OCI-LY7 (cell line): ENCODE results near the gene GMDS. TPM values are rescaled to one million over a fixed set of nuclear protein-coding genes. Genes with fewer than 3 reads are reported as not detected.
A peak's percentile ranks its signal among the peaks of the same experiment; 100 is the strongest.

ENCODE experiments used
- BruUV-seq: library from RNA; stranded (reverse); fragments of 400-500 nt; replicated peaks from 2 replicates; lab custom pipeline; 2021; lab: Mats Ljungman, UMichigan
- CTCF ChIA-PET: fragments of 300-600 bp; sonication (Branson Sonifier 250); formaldehyde crosslinking; loops from one replicate; lab custom pipeline; 2022; ENCODE audit warnings: antibody characterized with exemption; ENCODE audit not compliant: unreplicated experiment; lab: Charles Lee
- POLR2A ChIA-PET: fragments of 300-600 bp; sonication (Branson Sonifier 250); formaldehyde crosslinking; loops from one replicate; lab custom pipeline; 2022; ENCODE audit warnings: antibody characterized with exemption; lab: Charles Lee
- DNase-seq: peaks from one replicate; pipeline ENCODE4 v3.0.0-alpha.2; 2015; ENCODE audit warnings: low spot score
- H2AFZ ChIP-seq: fragments of 200-600 bp; sonication (generic), shearing (Covaris generic); 2 replicates; pipeline ENCODE4 v1.6.1; 2014; ENCODE audit warnings: mild to moderate bottlenecking, antibody characterized with exemption, low read length, moderate library complexity
- H3K27ac ChIP-seq: fragments of 200-600 bp; sonication (generic); 2 replicates; pipeline ENCODE4 v1.5.1; 2014; ENCODE audit warnings: mixed run types, low read depth, mild to moderate bottlenecking, moderate library complexity, low read length, inconsistent platforms; ENCODE audit not compliant: poor library complexity, severe bottlenecking
- H3K36me3 ChIP-seq: fragments of 200-600 bp; sonication (generic); 2 replicates; pipeline ENCODE4 v1.6.1; 2014; ENCODE audit warnings: mild to moderate bottlenecking, antibody characterized with exemption, low read length, moderate library complexity, mixed read lengths; ENCODE audit not compliant: insufficient read depth
- H3K4me1 ChIP-seq: fragments of 200-600 bp; sonication (generic); 2 replicates; pipeline ENCODE4 v1.5.1; 2014; ENCODE audit warnings: mild to moderate bottlenecking, low read length; ENCODE audit not compliant: insufficient read depth, poor library complexity, severe bottlenecking
- H3K4me2 ChIP-seq: fragments of 200-600 bp; sonication (generic); 2 replicates; pipeline ENCODE4 v1.6.1; 2014; ENCODE audit warnings: mild to moderate bottlenecking, low read length
- H3K4me3 ChIP-seq: fragments of 200-600 bp; sonication (generic); 2 replicates; pipeline ENCODE4 v1.5.1; 2014; ENCODE audit warnings: mild to moderate bottlenecking, low read depth, low read length; ENCODE audit not compliant: poor library complexity, severe bottlenecking
- H3K79me2 ChIP-seq: fragments of 200-600 bp; sonication (generic); 2 replicates; pipeline ENCODE4 v1.6.1; 2016; ENCODE audit warnings: low read depth, mild to moderate bottlenecking, low read length, moderate library complexity, mixed read lengths; ENCODE audit not compliant: insufficient read depth
- H3K9me2 ChIP-seq: fragments of 200-600 bp; sonication (generic); 2 replicates; pipeline ENCODE4 v1.6.1; 2016; ENCODE audit warnings: mild to moderate bottlenecking, low read length, mixed read lengths; ENCODE audit not compliant: insufficient read depth
- H3K9me3 ChIP-seq: fragments of 200-600 bp; sonication (generic); 2 replicates; pipeline ENCODE4 v1.6.1; 2014; ENCODE audit warnings: mild to moderate bottlenecking, mixed run types, low read length, mixed read lengths
- H4K20me1 ChIP-seq: fragments of 200-600 bp; sonication (generic); 2 replicates; pipeline ENCODE4 v1.6.1; 2014; ENCODE audit warnings: mild to moderate bottlenecking, antibody characterized with exemption, low read length, moderate library complexity, mixed read lengths; ENCODE audit not compliant: insufficient read depth
- CTCF ChIP-seq: fragments of 200-600 bp; sonication (generic); conservative IDR thresholded peaks from 2 replicates; pipeline ENCODE4 v1.5.1; 2014; ENCODE audit warnings: mild to moderate bottlenecking, antibody characterized with exemption, low read length, moderate library complexity, mixed read lengths
- EZH2phosphoT487 ChIP-seq: fragments of 200-600 bp; sonication (generic); IDR thresholded peaks from 2 replicates; pipeline ENCODE4 v1.6.1; 2018; ENCODE audit warnings: low read depth, borderline replicate concordance, mild to moderate bottlenecking, mixed run types, antibody characterized with exemption, low read length, moderate library complexity, mixed read lengths
- intact Hi-C: fragments of 100-400 bp; cut with micrococcal nuclease; formaldehyde crosslinking; loops from one replicate; pipeline ENCODE4 v1.10.0; 2022; ENCODE audit not compliant: unreplicated experiment
- total RNA-seq, 2 experiments: library from RNA; depleted of rRNA in 1 of 2; stranded (reverse); fragments of >200 nt in 1 of 2; shearing (Covaris generic) in 1 of 2; gene quantifications; 2 replicates each; pipeline ENCODE4 v1.2.3, GENCODE V29; 2014 to 2022

GMDS gene
- total RNA-seq, 2 experiments from 2014 or later = 9.9 to 26.8 TPM

GRCh38 chr6:1797801-1798200 is 447.6 kb downstream of the GMDS start:
- no peaks in the 10 kb centered on the region for H3K9me3 ChIP-seq
- no TSS peak for BruUV-seq
- intact Hi-C loops = loop anchor here (1.0 to 10.0 kb wide), 2 partner anchors 58 to 307 kb away; no protein-coding TSS in a partner anchor
- POLR2A ChIA-PET = interaction anchor here (0.6 to 2.6 kb wide), 5 partner anchors 12 to 1284 kb away, joined by 3 to 15 read pairs (median 3); no protein-coding TSS in a partner anchor
- H3K79me2 ChIP-seq = no peaks in the 10 kb centered on the region
- TF ChIP-seq EZH2phosphoT487 (no peak), CTCF (no peak)
- H3K4me2 ChIP-seq = no peak overlapping the region
- H3K36me3 ChIP-seq = no peaks in the 10 kb centered on the region
- no peak overlapping the region for H3K4me3 ChIP-seq
- no peak overlapping the region for H3K27ac ChIP-seq
- no peaks in the 10 kb centered on the region for H4K20me1 ChIP-seq
- no peak for DNase-seq
- no peak overlapping the region for H2AFZ ChIP-seq
- CTCF ChIA-PET = no interaction called here
- H3K9me2 ChIP-seq = no peaks in the 10 kb centered on the region
- peaks cover 13% of the 10 kb centered on the region for H3K4me1 ChIP-seq

- POLR2A ChIA-PET = interaction anchor here (0.6 to 2.6 kb wide), 8 partner anchors 12 to 1283 kb away, joined by 3 to 15 read pairs (median 3); no protein-coding TSS in a partner anchor
- Histone ChIP-seq H2AFZ (no peak overlapping the region), H3K4me2 (peak overlapping the region; percentile 36), H3K36me3 (no peaks in the 10 kb centered on the region), H4K20me1 (no peaks in the 10 kb centered on the region), H3K4me3 (no peak overlapping the region), H3K4me1 (peaks cover 13% of the 10 kb centered on the region), H3K27ac (no peak overlapping the region), H3K9me2 (no peaks in the 10 kb centered on the region), H3K9me3 (no peaks in the 10 kb centered on the region), H3K79me2 (no peaks in the 10 kb centered on the region)
- CTCF ChIA-PET = interaction anchor here (1.1 kb wide), 1 partner anchor 67 kb away, joined by 3 read pairs; no protein-coding TSS in a partner anchor
- BruUV-seq = no TSS peak
- DNase-seq = peak; percentile 61
- no peak for TF ChIP-seq CTCF
- TF ChIP-seq EZH2phosphoT487 = no peak
- intact Hi-C loops = loop anchor here (1.0 to 10.0 kb wide), 2 partner anchors 58 to 308 kb away; no protein-coding TSS in a partner anchor
Observed at GRCh38 chr6:1796706-1797529, 448.5 kb downstream of the GMDS start.
